ENCODE data around the gene GPSM1. TPM values are rescaled to one million over a fixed set of nuclear protein-coding genes. Genes with fewer than 3 reads are reported as not detected.

Gene GPSM1
- polyA plus RNA-seq, 1 donor: 39.9 TPM

DNA sequence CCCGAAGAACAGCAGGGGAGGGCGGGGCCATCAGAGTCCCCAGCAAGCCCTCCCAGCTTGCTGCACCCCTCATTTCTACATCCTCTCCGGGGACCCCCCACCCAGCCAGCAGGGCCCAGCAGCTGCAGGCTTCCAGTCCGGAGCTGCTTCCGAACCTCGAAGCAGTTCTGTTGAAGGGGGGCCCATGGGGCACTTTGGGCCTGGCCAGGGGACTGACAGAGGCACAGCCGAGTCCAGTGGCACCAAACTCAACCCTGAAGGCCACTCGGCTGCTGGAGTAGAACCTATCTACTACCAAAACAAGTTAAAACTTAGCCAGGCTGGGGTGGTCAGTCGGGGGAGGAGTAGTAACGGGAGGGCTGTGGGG lies 15.3 kb upstream of the GPSM1 start:
- Histone ChIP-seq H3K27me3 (ENCODE audit: control insufficient read depth, insufficient read depth, low read length) (no peaks in the 10 kb centered on the region), H3K27ac (ENCODE audit: low read length) (no peak overlapping the region)

DNA sequence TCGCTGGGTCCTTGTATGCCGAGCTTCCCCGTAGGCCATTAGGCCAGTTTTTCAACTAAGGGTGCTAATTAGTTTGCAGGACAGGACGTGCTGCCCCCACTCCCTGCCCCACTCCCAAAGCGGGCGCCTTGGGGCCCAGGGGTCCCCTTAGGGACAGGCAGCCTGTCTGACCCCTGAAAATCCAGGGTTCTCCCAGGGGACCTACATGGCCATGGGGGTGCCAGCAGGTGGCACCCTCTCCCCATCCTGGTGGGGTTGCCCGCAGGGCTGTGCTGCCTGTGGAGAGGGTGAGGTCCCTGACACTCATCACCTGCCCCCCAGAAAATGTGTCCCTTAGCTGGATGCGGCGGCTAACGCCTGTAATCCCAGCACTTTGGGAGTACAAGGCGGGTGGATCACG lies 14.9 kb upstream of the GPSM1 start:
- Histone ChIP-seq H3K27me3 (ENCODE audit: control insufficient read depth, insufficient read depth, low read length) (no peaks in the 10 kb centered on the region), H3K9me3 (ENCODE audit: control insufficient read depth, low read depth, low read length) (peaks cover 20% of the 10 kb centered on the region), H3K36me3 (ENCODE audit: control insufficient read depth, insufficient read depth, low read length) (no peaks in the 10 kb centered on the region), H3K27ac (ENCODE audit: low read length) (no peak overlapping the region), H3K4me3 (ENCODE audit: low read length) (no peak overlapping the region), H3K4me1 (ENCODE audit: control insufficient read depth, insufficient read depth, low read length) (peaks cover 15% of the 10 kb centered on the region)
- WGBS (ENCODE audit: insufficient coverage, low lambda C conversion rate): no CpG with 5 or more reads among the region's 12 CpGs
- DNase-seq: peak in 1 of 2 donors; percentile 54

More for the DNA sequence above, 15.3 kb upstream of the GPSM1 start:
- Histone ChIP-seq H3K36me3 (ENCODE audit: control insufficient read depth, insufficient read depth, low read length) (no peaks in the 10 kb centered on the region), H3K4me3 (ENCODE audit: low read length) (peak overlapping the region; percentile 14), H3K9me3 (ENCODE audit: control insufficient read depth, low read depth, low read length) (peaks cover 24% of the 10 kb centered on the region), H3K4me1 (ENCODE audit: control insufficient read depth, insufficient read depth, low read length) (peaks cover 15% of the 10 kb centered on the region)
- no CpG with 5 or more reads among the region's 10 CpGs for WGBS (ENCODE audit: insufficient coverage, low lambda C conversion rate)
- DNase-seq: no peak

DNA sequence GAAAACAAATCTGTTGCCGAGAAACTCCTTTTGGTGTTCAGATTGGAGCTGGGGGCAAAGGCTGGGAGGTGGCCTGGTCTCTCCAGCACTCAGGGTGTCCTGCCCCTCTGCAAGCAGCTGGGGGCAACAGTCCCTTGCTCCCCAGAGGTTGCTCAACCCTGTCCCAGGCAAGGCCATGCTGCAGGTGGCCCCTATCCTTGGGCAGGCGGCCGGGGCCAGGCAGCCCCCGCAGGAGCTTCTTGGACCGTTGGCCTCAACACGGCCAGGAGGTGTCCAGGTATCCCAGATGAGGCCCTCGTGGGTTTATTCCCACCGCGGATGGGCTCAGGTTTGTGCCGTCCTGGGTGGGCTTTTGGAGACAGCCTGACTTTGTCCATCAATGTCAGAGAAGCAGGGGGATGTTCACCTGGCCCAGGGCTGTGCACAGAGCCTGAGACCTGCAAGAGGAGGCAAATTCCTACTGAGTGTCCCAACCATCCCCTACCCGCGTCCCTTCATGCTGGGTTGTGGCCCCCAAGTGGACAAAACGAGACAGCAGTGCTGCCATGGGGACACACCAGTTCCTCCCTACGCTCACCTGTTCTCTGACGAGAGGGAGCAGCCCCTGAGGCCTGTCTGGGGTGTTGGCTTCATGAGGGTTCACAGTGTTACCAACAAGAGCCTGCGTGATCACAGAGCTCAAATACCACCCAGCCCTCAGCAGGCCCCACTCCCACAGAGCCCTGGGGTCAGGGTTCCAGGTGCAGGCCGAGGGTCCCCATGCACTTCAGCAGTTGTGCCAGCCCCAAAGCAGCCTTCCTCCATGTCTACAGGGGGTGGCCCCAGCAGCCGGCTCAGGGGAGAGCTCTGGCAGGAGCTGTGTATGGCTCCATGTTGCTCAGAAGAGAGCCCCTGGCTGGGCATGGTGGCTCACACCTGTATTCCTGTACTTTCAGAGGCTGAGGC lies 14.0 kb upstream of the GPSM1 start:
- no peaks in the 10 kb centered on the region for H3K27me3 ChIP-seq (ENCODE audit: control insufficient read depth, insufficient read depth, low read length)
- H3K9me3 ChIP-seq (ENCODE audit: control insufficient read depth, low read depth, low read length): peaks cover 14% of the 10 kb centered on the region
- peaks cover 15% of the 10 kb centered on the region for H3K4me1 ChIP-seq (ENCODE audit: control insufficient read depth, insufficient read depth, low read length)
- H3K4me3 ChIP-seq (ENCODE audit: low read length): no peak overlapping the region
- no peak overlapping the region for H3K27ac ChIP-seq (ENCODE audit: low read length)
- DNase-seq: no peak
- no peaks in the 10 kb centered on the region for H3K36me3 ChIP-seq (ENCODE audit: control insufficient read depth, insufficient read depth, low read length)
- no CpG with 5 or more reads among the region's 18 CpGs for WGBS (ENCODE audit: insufficient coverage, low lambda C conversion rate)

DNA sequence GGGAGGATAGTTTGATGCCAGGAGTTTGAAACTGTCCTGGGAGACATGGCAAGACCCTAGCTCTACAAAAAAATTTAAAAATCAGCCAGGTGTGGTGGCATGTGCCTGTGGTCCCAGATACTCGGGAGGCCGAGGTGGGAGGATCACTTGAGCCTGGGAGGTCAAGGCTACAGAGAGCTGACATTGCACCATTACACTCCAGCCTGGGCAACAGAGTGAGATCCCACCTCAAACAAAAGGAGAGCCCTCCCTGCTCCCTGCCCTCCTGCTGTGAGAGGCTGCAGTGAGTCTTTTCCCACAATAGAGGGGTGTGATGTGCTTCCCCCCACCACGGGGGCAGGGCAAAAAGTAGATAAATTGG lies 13.3 kb upstream of the GPSM1 start:
- WGBS (ENCODE audit: insufficient coverage, low lambda C conversion rate): 80% methylated on average over 1 of the region's 3 CpGs
- DNase-seq: no peak
- Histone ChIP-seq H3K36me3 (ENCODE audit: control insufficient read depth, insufficient read depth, low read length) (no peaks in the 10 kb centered on the region), H3K27me3 (ENCODE audit: control insufficient read depth, insufficient read depth, low read length) (no peaks in the 10 kb centered on the region), H3K9me3 (ENCODE audit: control insufficient read depth, low read depth, low read length) (peaks cover 7% of the 10 kb centered on the region), H3K4me3 (ENCODE audit: low read length) (no peak overlapping the region), H3K27ac (ENCODE audit: low read length) (no peak overlapping the region), H3K4me1 (ENCODE audit: control insufficient read depth, insufficient read depth, low read length) (peaks cover 15% of the 10 kb centered on the region)

DNA sequence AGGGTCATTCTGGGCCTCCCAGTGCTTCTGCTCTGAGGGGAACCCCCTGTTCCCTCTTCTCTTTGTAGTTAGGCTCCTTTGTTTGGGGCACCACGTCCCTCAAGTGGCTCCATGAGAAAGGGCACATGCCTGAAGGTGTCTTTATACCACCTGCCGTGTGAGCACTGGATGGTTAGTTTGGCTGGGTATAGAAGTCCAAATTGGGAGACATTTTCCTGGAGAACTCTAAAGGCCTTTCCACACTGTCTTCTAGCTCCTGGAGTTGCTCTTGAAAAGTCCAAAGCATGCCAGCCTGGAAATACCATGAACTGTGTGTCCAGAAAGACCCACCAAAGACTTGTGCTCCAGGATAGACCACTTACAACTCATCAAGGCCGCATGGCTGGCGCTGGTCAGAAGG lies 12.4 kb upstream of the GPSM1 start:
- Histone ChIP-seq H3K36me3 (ENCODE audit: control insufficient read depth, insufficient read depth, low read length) (no peaks in the 10 kb centered on the region), H3K9me3 (ENCODE audit: control insufficient read depth, low read depth, low read length) (peaks cover 5% of the 10 kb centered on the region), H3K4me3 (ENCODE audit: low read length) (no peak overlapping the region), H3K27ac (ENCODE audit: low read length) (no peak overlapping the region), H3K4me1 (ENCODE audit: control insufficient read depth, insufficient read depth, low read length) (peaks cover 15% of the 10 kb centered on the region), H3K27me3 (ENCODE audit: control insufficient read depth, insufficient read depth, low read length) (no peaks in the 10 kb centered on the region)
- DNase-seq: no peak
- WGBS (ENCODE audit: insufficient coverage, low lambda C conversion rate): no CpG with 5 or more reads among the region's 4 CpGs

DNA sequence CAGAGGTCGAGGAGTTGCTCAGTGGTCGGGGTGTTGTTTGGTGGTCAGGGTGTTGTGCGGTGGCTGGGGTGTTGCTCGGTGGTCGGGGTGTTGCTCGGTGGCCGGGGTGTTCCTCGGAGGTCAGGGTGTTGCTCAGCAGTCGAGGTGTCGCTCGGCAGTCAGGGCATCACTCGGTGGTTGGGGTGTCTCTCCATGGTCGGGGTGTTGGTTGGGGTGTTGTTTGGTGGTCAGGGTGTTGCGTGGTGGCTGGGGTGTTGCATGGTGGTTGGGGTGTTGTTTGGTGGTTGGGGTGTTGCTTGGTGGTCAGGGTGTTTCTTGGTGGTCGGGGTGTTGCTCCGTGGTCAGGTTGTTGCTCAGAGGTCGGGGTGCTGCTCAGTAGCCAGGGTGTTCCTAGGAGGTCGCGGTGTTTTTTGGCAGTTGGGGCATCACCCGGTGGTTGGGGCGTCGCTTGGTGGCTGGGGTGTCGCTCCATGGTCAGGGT lies 11.0 kb upstream of the GPSM1 start:
- Histone ChIP-seq H3K36me3 (ENCODE audit: control insufficient read depth, insufficient read depth, low read length) (no peaks in the 10 kb centered on the region), H3K4me3 (ENCODE audit: low read length) (no peak overlapping the region), H3K4me1 (ENCODE audit: control insufficient read depth, insufficient read depth, low read length) (peaks cover 6% of the 10 kb centered on the region), H3K9me3 (ENCODE audit: control insufficient read depth, low read depth, low read length) (peaks cover 5% of the 10 kb centered on the region), H3K27me3 (ENCODE audit: control insufficient read depth, insufficient read depth, low read length) (no peaks in the 10 kb centered on the region), H3K27ac (ENCODE audit: low read length) (no peak overlapping the region)
- no CpG with 5 or more reads among the region's 23 CpGs for WGBS (ENCODE audit: insufficient coverage, low lambda C conversion rate)
- DNase-seq: no peak

DNA sequence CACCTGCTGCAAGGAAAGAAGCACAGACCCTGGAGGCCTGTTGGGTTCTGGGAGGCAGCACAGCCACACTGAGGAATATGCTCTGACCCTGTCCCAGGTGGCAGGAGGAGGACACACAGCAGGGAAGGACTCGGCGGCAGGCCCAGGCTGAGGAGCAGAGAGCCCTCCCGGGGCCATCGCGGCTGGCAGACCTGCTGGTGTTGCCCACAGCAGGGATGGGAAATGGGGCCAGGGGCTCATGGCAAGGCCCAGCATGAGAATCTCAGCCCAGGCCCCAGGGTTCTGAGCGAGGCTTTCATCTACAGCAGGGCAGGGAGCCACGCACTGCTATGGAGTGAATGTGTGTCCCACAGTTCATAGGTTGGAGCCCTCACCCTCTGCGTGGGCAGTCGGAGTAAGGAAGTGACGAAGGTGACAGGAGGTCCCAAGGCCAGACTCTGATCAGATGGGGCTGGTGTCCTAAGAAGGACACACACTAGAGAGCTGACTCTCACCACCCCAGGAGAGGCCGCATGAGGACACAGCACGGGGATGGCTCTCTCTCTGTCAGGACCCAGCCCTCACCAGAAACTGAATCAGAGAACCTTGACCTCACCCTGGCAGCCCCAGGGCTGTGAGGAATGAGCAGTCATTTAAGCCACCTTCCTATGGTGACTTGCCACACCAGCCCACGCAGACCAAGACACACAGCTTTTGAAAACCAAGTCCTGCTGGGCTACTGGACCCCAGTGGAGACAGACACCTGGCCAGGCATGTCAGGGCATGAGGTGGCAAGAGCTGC lies 10.3 kb upstream of the GPSM1 start:
- Histone ChIP-seq H3K36me3 (ENCODE audit: control insufficient read depth, insufficient read depth, low read length) (no peaks in the 10 kb centered on the region), H3K27me3 (ENCODE audit: control insufficient read depth, insufficient read depth, low read length) (no peaks in the 10 kb centered on the region), H3K4me3 (ENCODE audit: low read length) (no peak overlapping the region), H3K9me3 (ENCODE audit: control insufficient read depth, low read depth, low read length) (peaks cover 5% of the 10 kb centered on the region), H3K27ac (ENCODE audit: low read length) (no peak overlapping the region), H3K4me1 (ENCODE audit: control insufficient read depth, insufficient read depth, low read length) (no peaks in the 10 kb centered on the region)
- no CpG with 5 or more reads among the region's 13 CpGs for WGBS (ENCODE audit: insufficient coverage, low lambda C conversion rate)
- no peak for DNase-seq

DNA sequence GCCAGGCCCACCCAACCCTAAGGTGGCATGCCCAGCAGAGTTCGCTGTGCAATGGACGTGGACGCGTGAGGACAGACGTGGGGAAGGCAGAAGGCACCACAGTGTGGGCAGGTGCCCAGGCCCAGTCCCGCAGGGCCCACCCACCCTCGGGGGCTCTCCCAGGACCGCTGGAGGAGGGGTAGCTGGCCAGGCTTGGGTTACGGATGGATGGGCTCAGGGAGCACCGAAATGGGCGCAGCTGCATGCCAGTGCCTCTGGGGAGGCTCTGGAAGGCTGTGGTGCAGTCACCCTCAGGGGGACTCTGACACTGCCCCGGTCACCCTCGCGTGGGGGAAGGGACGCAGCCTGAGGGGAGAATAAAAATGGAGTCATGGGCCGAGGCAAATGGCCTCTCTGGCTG lies 9.6 kb upstream of the GPSM1 start:
- DNase-seq: no peak
- Histone ChIP-seq H3K36me3 (ENCODE audit: control insufficient read depth, insufficient read depth, low read length) (no peaks in the 10 kb centered on the region), H3K27ac (ENCODE audit: low read length) (no peak overlapping the region), H3K4me1 (ENCODE audit: control insufficient read depth, insufficient read depth, low read length) (no peaks in the 10 kb centered on the region), H3K4me3 (ENCODE audit: low read length) (no peak overlapping the region), H3K27me3 (ENCODE audit: control insufficient read depth, insufficient read depth, low read length) (no peaks in the 10 kb centered on the region), H3K9me3 (ENCODE audit: control insufficient read depth, low read depth, low read length) (peaks cover 5% of the 10 kb centered on the region)
- 83% methylated on average over 2 of the region's 16 CpGs for WGBS (ENCODE audit: insufficient coverage, low lambda C conversion rate)

DNA sequence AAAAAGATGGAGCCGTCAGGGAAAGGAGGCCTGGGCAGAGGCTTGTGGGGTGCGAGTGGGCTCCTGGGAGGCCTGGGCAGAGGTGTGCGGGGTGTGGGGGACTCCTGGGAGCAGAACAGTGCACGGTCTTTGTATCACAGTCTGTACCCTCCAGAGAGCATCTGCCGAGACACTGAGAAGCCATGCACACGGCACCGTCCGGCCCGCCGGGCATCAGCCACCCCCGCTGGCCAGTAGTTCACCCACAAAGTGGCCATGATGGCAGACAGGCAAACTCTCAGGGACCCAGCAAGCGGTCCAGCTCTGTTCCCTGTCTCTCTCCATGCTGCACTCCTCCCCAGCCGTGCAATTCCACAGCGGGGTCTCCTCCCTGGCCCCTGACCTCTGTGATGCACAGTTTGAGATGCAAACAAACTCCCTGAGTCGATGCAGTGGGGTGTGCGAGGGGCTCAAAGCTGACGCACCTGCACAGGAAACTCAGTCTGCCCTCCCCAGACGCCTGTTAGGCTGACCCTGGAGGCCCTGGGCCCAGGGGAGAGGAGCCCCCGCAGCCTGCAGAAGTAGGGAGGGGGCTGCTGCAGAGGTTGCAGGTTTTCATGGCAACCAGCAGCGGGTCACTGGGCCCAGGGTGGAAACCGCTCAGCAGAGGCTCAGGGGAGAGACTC lies 9.1 kb upstream of the GPSM1 start:
- WGBS (ENCODE audit: insufficient coverage, low lambda C conversion rate): no CpG with 5 or more reads among the region's 21 CpGs
- no peak overlapping the region for H3K27ac ChIP-seq (ENCODE audit: low read length)
- no peaks in the 10 kb centered on the region for H3K36me3 ChIP-seq (ENCODE audit: control insufficient read depth, insufficient read depth, low read length)
- H3K4me1 ChIP-seq (ENCODE audit: control insufficient read depth, insufficient read depth, low read length): no peaks in the 10 kb centered on the region
- no peak overlapping the region for H3K4me3 ChIP-seq (ENCODE audit: low read length)
- DNase-seq: no peak
- H3K9me3 ChIP-seq (ENCODE audit: control insufficient read depth, low read depth, low read length): peaks cover 5% of the 10 kb centered on the region
- no peaks in the 10 kb centered on the region for H3K27me3 ChIP-seq (ENCODE audit: control insufficient read depth, insufficient read depth, low read length)

DNA sequence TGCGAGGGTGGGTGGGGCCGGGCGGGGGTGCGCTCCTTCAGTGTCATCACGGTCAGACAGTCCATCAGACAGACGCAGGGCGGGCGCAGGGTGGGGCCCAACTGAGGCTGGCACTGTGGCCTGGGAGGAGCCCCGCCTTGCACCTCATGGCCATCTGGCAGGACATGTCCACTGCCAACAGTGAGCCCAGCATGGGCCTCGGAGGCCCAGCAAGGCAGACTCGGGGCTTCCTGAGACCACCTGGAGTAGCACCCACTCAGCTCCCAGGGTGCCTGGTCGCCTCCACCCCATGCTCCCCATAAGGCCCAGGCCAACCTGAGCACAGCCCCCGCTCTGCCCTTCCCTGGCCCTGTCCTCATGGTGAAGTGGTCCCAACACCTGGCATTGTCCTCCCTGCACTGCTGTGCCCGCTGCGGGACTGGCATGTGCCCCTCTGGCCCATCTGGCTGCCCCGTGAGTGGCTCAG lies 8.5 kb upstream of the GPSM1 start:
- peaks cover 5% of the 10 kb centered on the region for H3K9me3 ChIP-seq (ENCODE audit: control insufficient read depth, low read depth, low read length)
- H3K4me3 ChIP-seq (ENCODE audit: low read length): no peak overlapping the region
- no peaks in the 10 kb centered on the region for H3K4me1 ChIP-seq (ENCODE audit: control insufficient read depth, insufficient read depth, low read length)
- WGBS (ENCODE audit: insufficient coverage, low lambda C conversion rate): no CpG with 5 or more reads among the region's 16 CpGs
- no peak overlapping the region for H3K27ac ChIP-seq (ENCODE audit: low read length)
- H3K36me3 ChIP-seq (ENCODE audit: control insufficient read depth, insufficient read depth, low read length): no peaks in the 10 kb centered on the region
- no peaks in the 10 kb centered on the region for H3K27me3 ChIP-seq (ENCODE audit: control insufficient read depth, insufficient read depth, low read length)
- no peak for DNase-seq
